ENCODE data around the gene SF3B6.

DNA sequence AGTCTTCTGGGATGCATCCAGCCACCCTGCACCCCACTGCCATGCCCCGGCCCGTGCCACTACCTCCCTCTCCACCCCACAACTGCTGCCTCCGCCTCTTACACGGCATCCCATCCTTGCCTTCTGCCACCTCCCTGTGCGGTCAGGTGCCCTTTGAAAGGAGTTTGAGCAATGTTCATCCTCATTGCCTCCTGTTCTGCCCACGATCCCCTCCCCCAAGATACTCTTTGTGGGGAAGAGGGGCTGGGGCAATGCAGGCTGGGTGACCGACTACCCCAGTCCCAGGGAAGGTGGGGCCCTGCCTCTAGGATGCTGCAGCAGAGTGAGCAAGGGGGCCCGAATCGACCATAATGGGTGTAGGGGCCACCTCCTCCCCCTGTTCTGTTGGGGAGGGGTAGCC is 57.9 kb downstream of the SF3B6 start:
- TF ChIP-seq, protein P1, sequence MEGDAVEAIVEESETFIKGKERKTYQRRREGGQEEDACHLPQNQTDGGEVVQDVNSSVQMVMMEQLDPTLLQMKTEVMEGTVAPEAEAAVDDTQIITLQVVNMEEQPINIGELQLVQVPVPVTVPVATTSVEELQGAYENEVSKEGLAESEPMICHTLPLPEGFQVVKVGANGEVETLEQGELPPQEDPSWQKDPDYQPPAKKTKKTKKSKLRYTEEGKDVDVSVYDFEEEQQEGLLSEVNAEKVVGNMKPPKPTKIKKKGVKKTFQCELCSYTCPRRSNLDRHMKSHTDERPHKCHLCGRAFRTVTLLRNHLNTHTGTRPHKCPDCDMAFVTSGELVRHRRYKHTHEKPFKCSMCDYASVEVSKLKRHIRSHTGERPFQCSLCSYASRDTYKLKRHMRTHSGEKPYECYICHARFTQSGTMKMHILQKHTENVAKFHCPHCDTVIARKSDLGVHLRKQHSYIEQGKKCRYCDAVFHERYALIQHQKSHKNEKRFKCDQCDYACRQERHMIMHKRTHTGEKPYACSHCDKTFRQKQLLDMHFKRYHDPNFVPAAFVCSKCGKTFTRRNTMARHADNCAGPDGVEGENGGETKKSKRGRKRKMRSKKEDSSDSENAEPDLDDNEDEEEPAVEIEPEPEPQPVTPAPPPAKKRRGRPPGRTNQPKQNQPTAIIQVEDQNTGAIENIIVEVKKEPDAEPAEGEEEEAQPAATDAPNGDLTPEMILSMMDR (conservative IDR thresholded peaks at IDR 0.05; ENCODE audit: low read length), result no peak
- no peak for TF ChIP-seq EZH2phosphoT487 (IDR thresholded peaks at IDR 0.05; ENCODE audit: borderline replicate concordance)
